OCI-LY3 (cell line): ENCODE results near the gene SLCO2A1.

ENCODE experiments used
- CTCF ChIP-seq: fragments of 200-600, 300-600 bp; sonication (generic); IDR thresholded peaks from 2 replicates; pipeline ENCODE4 v1.5.1; 2014; ENCODE audit warnings: antibody characterized with exemption, low read length, low read depth
- EZH2phosphoT487 ChIP-seq: fragments of 200-600 bp; shearing (Covaris generic); IDR thresholded peaks from 2 replicates; pipeline ENCODE4 v1.6.1; 2018; ENCODE audit warnings: antibody characterized with exemption, mixed run types, low read depth

GRCh38 chr3:133897547-133897946 lies 132.2 kb downstream of the SLCO2A1 start:
- TF ChIP-seq CTCF = no peak
- no peak for TF ChIP-seq EZH2phosphoT487
